OCI-LY1 (cell line): ENCODE results near the gene PDE9A.
"Not testable (repeated sequence)": the region's sequence is repeated elsewhere in the genome, so short reads cannot be mapped to it uniquely, and the experiment has no call there.

ENCODE experiments used
- EZH2 ChIP-seq: fragments of 200-600 bp; sonication (generic), shearing (Covaris generic); IDR thresholded peaks from 2 replicates; pipeline ENCODE4 v1.8.0; 2017; ENCODE audit warnings: borderline replicate concordance, mixed run types, mild to moderate bottlenecking, antibody characterized with exemption, low read length, moderate library complexity, mixed read lengths
- TF ChIP-seq, protein P1 (sequence below): fragments of 200-600 bp; sonication (generic), shearing (Covaris generic); IDR thresholded peaks from 2 replicates; pipeline ENCODE4 v1.5.1; 2017; ENCODE audit warnings: mild to moderate bottlenecking, antibody characterized with exemption, low read length, moderate library complexity, mixed read lengths

GRCh38 chr21:42708916-42709315 is 55.5 kb downstream of the PDE9A start:
- TF ChIP-seq, protein P1, sequence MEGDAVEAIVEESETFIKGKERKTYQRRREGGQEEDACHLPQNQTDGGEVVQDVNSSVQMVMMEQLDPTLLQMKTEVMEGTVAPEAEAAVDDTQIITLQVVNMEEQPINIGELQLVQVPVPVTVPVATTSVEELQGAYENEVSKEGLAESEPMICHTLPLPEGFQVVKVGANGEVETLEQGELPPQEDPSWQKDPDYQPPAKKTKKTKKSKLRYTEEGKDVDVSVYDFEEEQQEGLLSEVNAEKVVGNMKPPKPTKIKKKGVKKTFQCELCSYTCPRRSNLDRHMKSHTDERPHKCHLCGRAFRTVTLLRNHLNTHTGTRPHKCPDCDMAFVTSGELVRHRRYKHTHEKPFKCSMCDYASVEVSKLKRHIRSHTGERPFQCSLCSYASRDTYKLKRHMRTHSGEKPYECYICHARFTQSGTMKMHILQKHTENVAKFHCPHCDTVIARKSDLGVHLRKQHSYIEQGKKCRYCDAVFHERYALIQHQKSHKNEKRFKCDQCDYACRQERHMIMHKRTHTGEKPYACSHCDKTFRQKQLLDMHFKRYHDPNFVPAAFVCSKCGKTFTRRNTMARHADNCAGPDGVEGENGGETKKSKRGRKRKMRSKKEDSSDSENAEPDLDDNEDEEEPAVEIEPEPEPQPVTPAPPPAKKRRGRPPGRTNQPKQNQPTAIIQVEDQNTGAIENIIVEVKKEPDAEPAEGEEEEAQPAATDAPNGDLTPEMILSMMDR = not testable (repeated sequence)
- not testable (repeated sequence) for TF ChIP-seq EZH2
